Panc1 (cell line): ENCODE data around the gene NFKB2. TPM values are rescaled to one million over a fixed set of nuclear protein-coding genes. Genes with fewer than 3 reads are reported as not detected.

ENCODE experiments used
- ATAC-seq: fragments of 200-7000 bp; cut with Tn5 transposase; 2 replicates; pipeline ENCODE4 v1.9.1; 2020; ENCODE audit warnings: mild to moderate bottlenecking, moderate library complexity
- BruUV-seq: library from RNA; stranded (reverse); fragments of 400-500 nt; replicated peaks from 2 replicates; lab custom pipeline; 2021; lab: Mats Ljungman, UMichigan
- CTCF ChIA-PET: fragments of 300-600 bp; sonication (Branson Sonifier 250); formaldehyde crosslinking; loops from one replicate; lab custom pipeline; 2022; ENCODE audit warnings: antibody characterized with exemption; lab: Charles Lee
- POLR2A ChIA-PET: fragments of 300-600 bp; sonication (Branson Sonifier 250); formaldehyde crosslinking; loops from one replicate; lab custom pipeline; 2022; ENCODE audit warnings: antibody characterized with exemption; lab: Charles Lee
- DNase-seq: peaks from one replicate; pipeline ENCODE4 v3.0.0-alpha.2; 2010; ENCODE audit warnings: low read depth, low spot score
- H3K27ac ChIP-seq: 2 replicates; pipeline ENCODE4 v1.5.1; 2011; ENCODE audit warnings: mild to moderate bottlenecking, low read length, inconsistent platforms
- H3K27me3 ChIP-seq: fragments of 200-500 bp; sonication (Bioruptor generic); 2 replicates; pipeline ENCODE4 v1.6.0; 2014; ENCODE audit warnings: low read length, inconsistent platforms; ENCODE audit not compliant: control insufficient read depth, insufficient read depth
- H3K36me3 ChIP-seq: fragments of 200-500 bp; sonication (Bioruptor generic); 2 replicates; pipeline ENCODE4 v1.5.1; 2014; ENCODE audit warnings: inconsistent platforms, mild to moderate bottlenecking, low read length, moderate library complexity; ENCODE audit not compliant: control insufficient read depth, insufficient read depth
- H3K4me1 ChIP-seq: 2 replicates; pipeline ENCODE4 v1.5.1; 2011; ENCODE audit warnings: inconsistent platforms, mild to moderate bottlenecking, low read length, moderate library complexity; ENCODE audit not compliant: control insufficient read depth, insufficient read depth
- H3K4me3 ChIP-seq, 2 experiments: 2 replicates each; pipeline ENCODE4 v1.5.1; 2011 to 2012; ENCODE audit warnings: low read depth in 2 of 2, low read length in 2 of 2, mild to moderate bottlenecking in 2 of 2, inconsistent platforms in 1 of 2, moderate library complexity in 1 of 2
- H3K9me3 ChIP-seq: fragments of 200-500 bp; sonication (Bioruptor generic); 2 replicates; pipeline ENCODE4 v1.5.1; 2014; ENCODE audit warnings: low read depth, mild to moderate bottlenecking, inconsistent platforms, low read length, moderate library complexity; ENCODE audit not compliant: control insufficient read depth, insufficient read depth
- POLR2AphosphoS5 ChIP-seq: IDR thresholded peaks from 2 replicates; pipeline ENCODE4 v1.6.1; 2012; ENCODE audit warnings: mild to moderate bottlenecking, low read depth, low read length, moderate library complexity
- SIN3A ChIP-seq: IDR thresholded peaks from 2 replicates; pipeline ENCODE4 v1.6.1; 2012; ENCODE audit warnings: low read depth, mild to moderate bottlenecking, low read length, moderate library complexity, borderline replicate concordance; ENCODE audit not compliant: insufficient read depth
- TCF7L2 ChIP-seq: IDR thresholded peaks from 2 replicates; pipeline ENCODE4 v1.6.1; 2011; ENCODE audit warnings: mild to moderate bottlenecking, low read depth, low read length, inconsistent platforms
- in situ Hi-C: cut with HindIII; loops from 2 replicates; pipeline ENCODE4 v1.10.0; 2016; ENCODE audit warnings: low sequenced_read_pairs, low pct_unique_long_range_greater_than_20kb
- intact Hi-C: fragments of 100-400 bp; cut with micrococcal nuclease; formaldehyde crosslinking; loops from one replicate; pipeline ENCODE4 v1.10.0; 2022; ENCODE audit not compliant: unreplicated experiment
- total RNA-seq: library from RNA; stranded (reverse); gene quantifications from one replicate; pipeline ENCODE4 v1.2.1, GENCODE V29; 2021; ENCODE audit not compliant: unreplicated experiment
- TF ChIP-seq, protein P1 (sequence below), 2 experiments: IDR thresholded peaks; 2 replicates each; pipeline ENCODE4 v1.6.1; 2011 to 2012; ENCODE audit warnings: low read depth in 2 of 2, control low read depth in 1 of 2, low read length in 1 of 2, mild to moderate bottlenecking in 1 of 2, moderate library complexity in 1 of 2; ENCODE audit not compliant: insufficient read depth in 1 of 2
- TF ChIP-seq, protein P2 (sequence below): fragments of 450-650 bp; IDR thresholded peaks from 2 replicates; pipeline ENCODE4 v1.5.1; 2017; ENCODE audit warnings: mild to moderate bottlenecking

Gene NFKB2
- total RNA-seq, 1 experiment from 2014 or later, result 105 TPM

GRCh38 chr10:102410429-102411073 lies 15.0 kb downstream of the NFKB2 start:
- 0 out of 2 replicates have a peak, but pooled peaks cover 2% of the 10 kb centered on the region for H3K27me3 ChIP-seq
- BruUV-seq, result no TSS peak
- POLR2A ChIA-PET, result interaction anchor here (0.6 to 1.2 kb wide), 3 partner anchors 12 to 29 kb away, joined by 3 to 12 read pairs (median 3); no protein-coding TSS in a partner anchor
- DNase-seq, result no peak
- H3K27ac ChIP-seq, result peak overlapping the region; percentile 10; the same call in 1 of the 2 replicates
- ATAC-seq, result 0 out of 2 replicates have a peak, but pooled peaks have one; percentile 11
- peaks cover 8% of the 10 kb centered on the region for H3K4me1 ChIP-seq
- H3K36me3 ChIP-seq, result no peaks in the 10 kb centered on the region; the same call in 1 of the 2 replicates
- no peaks in the 10 kb centered on the region for H3K9me3 ChIP-seq
- TF ChIP-seq, protein P1, sequence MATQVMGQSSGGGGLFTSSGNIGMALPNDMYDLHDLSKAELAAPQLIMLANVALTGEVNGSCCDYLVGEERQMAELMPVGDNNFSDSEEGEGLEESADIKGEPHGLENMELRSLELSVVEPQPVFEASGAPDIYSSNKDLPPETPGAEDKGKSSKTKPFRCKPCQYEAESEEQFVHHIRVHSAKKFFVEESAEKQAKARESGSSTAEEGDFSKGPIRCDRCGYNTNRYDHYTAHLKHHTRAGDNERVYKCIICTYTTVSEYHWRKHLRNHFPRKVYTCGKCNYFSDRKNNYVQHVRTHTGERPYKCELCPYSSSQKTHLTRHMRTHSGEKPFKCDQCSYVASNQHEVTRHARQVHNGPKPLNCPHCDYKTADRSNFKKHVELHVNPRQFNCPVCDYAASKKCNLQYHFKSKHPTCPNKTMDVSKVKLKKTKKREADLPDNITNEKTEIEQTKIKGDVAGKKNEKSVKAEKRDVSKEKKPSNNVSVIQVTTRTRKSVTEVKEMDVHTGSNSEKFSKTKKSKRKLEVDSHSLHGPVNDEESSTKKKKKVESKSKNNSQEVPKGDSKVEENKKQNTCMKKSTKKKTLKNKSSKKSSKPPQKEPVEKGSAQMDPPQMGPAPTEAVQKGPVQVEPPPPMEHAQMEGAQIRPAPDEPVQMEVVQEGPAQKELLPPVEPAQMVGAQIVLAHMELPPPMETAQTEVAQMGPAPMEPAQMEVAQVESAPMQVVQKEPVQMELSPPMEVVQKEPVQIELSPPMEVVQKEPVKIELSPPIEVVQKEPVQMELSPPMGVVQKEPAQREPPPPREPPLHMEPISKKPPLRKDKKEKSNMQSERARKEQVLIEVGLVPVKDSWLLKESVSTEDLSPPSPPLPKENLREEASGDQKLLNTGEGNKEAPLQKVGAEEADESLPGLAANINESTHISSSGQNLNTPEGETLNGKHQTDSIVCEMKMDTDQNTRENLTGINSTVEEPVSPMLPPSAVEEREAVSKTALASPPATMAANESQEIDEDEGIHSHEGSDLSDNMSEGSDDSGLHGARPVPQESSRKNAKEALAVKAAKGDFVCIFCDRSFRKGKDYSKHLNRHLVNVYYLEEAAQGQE (IDR thresholded peaks at IDR 0.05; ENCODE audit: insufficient read depth in 1 of 2, low read depth in 2 of 2, low read length in 1 of 2), result 0 out of 4 replicates have a peak, but pooled peaks of 1 of the 2 experiments have one; percentile 36
- TF ChIP-seq POLR2AphosphoS5, result no peak
- in situ Hi-C loops (no loop called here), intact Hi-C loops (no loop called here)
- CTCF ChIA-PET, result interaction anchor here (0.5 to 1.4 kb wide), 2 partner anchors 10 to 32 kb away, joined by 4 to 7 read pairs; partner anchors contain the start of gene FBXL15
- peak overlapping the region; percentile 33 to 51 for H3K4me3 ChIP-seq

GRCh38 chr10:102411341-102412255 lies 16.1 kb downstream of the NFKB2 start:
- CTCF ChIA-PET, result no interaction called here
- Histone ChIP-seq H3K4me1 (peaks cover 8% of the 10 kb centered on the region), H3K27ac (no peak overlapping the region), H3K36me3 (no peaks in the 10 kb centered on the region; the same call in 1 of the 2 replicates), H3K4me3 (no peak overlapping the region), H3K9me3 (no peaks in the 10 kb centered on the region), H3K27me3 (0 out of 2 replicates have a peak, but pooled peaks cover 2% of the 10 kb centered on the region)
- DNase-seq (no peak), ATAC-seq (no peak)
- in situ Hi-C loops (no loop called here), intact Hi-C loops (no loop called here)
- TF ChIP-seq SIN3A (no peak), POLR2AphosphoS5 (no peak), TCF7L2 (no peak)
- TF ChIP-seq, protein P1 (IDR thresholded peaks at IDR 0.05; ENCODE audit: insufficient read depth in 1 of 2, low read depth in 2 of 2, low read length in 1 of 2), result no peak
- TF ChIP-seq, protein P2, sequence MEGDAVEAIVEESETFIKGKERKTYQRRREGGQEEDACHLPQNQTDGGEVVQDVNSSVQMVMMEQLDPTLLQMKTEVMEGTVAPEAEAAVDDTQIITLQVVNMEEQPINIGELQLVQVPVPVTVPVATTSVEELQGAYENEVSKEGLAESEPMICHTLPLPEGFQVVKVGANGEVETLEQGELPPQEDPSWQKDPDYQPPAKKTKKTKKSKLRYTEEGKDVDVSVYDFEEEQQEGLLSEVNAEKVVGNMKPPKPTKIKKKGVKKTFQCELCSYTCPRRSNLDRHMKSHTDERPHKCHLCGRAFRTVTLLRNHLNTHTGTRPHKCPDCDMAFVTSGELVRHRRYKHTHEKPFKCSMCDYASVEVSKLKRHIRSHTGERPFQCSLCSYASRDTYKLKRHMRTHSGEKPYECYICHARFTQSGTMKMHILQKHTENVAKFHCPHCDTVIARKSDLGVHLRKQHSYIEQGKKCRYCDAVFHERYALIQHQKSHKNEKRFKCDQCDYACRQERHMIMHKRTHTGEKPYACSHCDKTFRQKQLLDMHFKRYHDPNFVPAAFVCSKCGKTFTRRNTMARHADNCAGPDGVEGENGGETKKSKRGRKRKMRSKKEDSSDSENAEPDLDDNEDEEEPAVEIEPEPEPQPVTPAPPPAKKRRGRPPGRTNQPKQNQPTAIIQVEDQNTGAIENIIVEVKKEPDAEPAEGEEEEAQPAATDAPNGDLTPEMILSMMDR, result no peak
- BruUV-seq, result no TSS peak
- POLR2A ChIA-PET, result interaction anchor here (1.2 kb wide), 1 partner anchor 11 kb away, joined by 3 read pairs; no protein-coding TSS in a partner anchor
